EL (cell line): ENCODE measurements around the gene GALNT7.

Experiments used
- DNase-seq: peaks from one replicate; pipeline ENCODE4 v3.0.0-alpha.2; 2016

The GALNT7 gene

GRCh38 chr4:173240696-173241095 is 72.1 kb downstream of the GALNT7 start:
- DNase-seq, result no peak

GRCh38 chr4:173242466-173243250 is 74.0 kb downstream of the GALNT7 start:
- DNase-seq, result no peak

GRCh38 chr4:173243321-173243720 is 74.7 kb downstream of the GALNT7 start:
- peak; percentile 72 for DNase-seq

GRCh38 chr4:173243917-173244658 is 75.5 kb downstream of the GALNT7 start:
- no peak for DNase-seq

GRCh38 chr4:173245952-173246351 is 77.3 kb downstream of the GALNT7 start:
- DNase-seq, result no peak

- DNase-seq, result no peak
These were observed 78.1 kb downstream of the GALNT7 start for GRCh38 chr4:173246719-173247118.

- no peak for DNase-seq
These were observed 78.7 kb downstream of the GALNT7 start for GRCh38 chr4:173247321-173247720.

- no peak for DNase-seq
These were observed 80.1 kb downstream of the GALNT7 start for GRCh38 chr4:173248690-173249089.

- peak; percentile 99 for DNase-seq
These were observed 83.7 kb downstream of the GALNT7 start for GRCh38 chr4:173252024-173252935.

GRCh38 chr4:173253561-173253960 is 85.0 kb downstream of the GALNT7 start:
- no peak for DNase-seq

GRCh38 chr4:173254646-173255045 is 86.0 kb downstream of the GALNT7 start:
- DNase-seq, result no peak

- no peak for DNase-seq
These were observed 88.2 kb downstream of the GALNT7 start for GRCh38 chr4:173256825-173257224.

GRCh38 chr4:173257732-173258717 is 89.4 kb downstream of the GALNT7 start:
- DNase-seq, result peak; percentile 64

GRCh38 chr4:173258866-173259265 is 90.3 kb downstream of the GALNT7 start:
- DNase-seq, result no peak

GRCh38 chr4:173259310-173259709 is 90.7 kb downstream of the GALNT7 start:
- no peak for DNase-seq

GRCh38 chr4:173261052-173261451 is 92.4 kb downstream of the GALNT7 start:
- DNase-seq, result no peak

GRCh38 chr4:173262375-173262774 is 93.8 kb downstream of the GALNT7 start:
- no peak for DNase-seq

GRCh38 chr4:173264245-173264644 is 95.6 kb downstream of the GALNT7 start:
- DNase-seq, result no peak

- peak; percentile 27 for DNase-seq
These were observed 96.1 kb downstream of the GALNT7 start for GRCh38 chr4:173264684-173265185.

GRCh38 chr4:173265751-173266150 is 97.1 kb downstream of the GALNT7 start:
- no peak for DNase-seq

- DNase-seq, result no peak
These were observed 99.1 kb downstream of the GALNT7 start for GRCh38 chr4:173267711-173268110.

GRCh38 chr4:173269280-173269679 is 100.7 kb downstream of the GALNT7 start:
- no peak for DNase-seq
